ENCODE measurements around the gene CD207.
"Not testable (repeated sequence)": the region's sequence is repeated elsewhere in the genome, so short reads cannot be mapped to it uniquely, and the experiment has no call there.

CD207 gene

GRCh38 chr2:70801607-70802263 lies 33.9 kb downstream of the CD207 start:
- peaks cover 8% of the 10 kb centered on the region for H3K27me3 Mint-ChIP-seq
- H3K27ac Mint-ChIP-seq (ENCODE audit: low read depth), result no peak overlapping the region
- DNase-seq (ENCODE audit: low spot score in 2 of 2) (no peak), ATAC-seq (replicated peaks; ENCODE audit: extremely low read depth, poor library complexity, severe bottlenecking) (no peak)
- H3K4me1 Mint-ChIP-seq, result no peaks in the 10 kb centered on the region
- no peaks in the 10 kb centered on the region for H3K36me3 Mint-ChIP-seq (ENCODE audit: insufficient read depth)
- peaks cover 7% of the 10 kb centered on the region for H3K9me3 Mint-ChIP-seq
- no peak overlapping the region for H3K4me3 Mint-ChIP-seq

- ATAC-seq (replicated peaks; ENCODE audit: extremely low read depth, poor library complexity, severe bottlenecking), result no peak
- Mint-ChIP-seq H3K27me3 (peaks cover 8% of the 10 kb centered on the region), H3K36me3 (ENCODE audit: insufficient read depth) (no peaks in the 10 kb centered on the region), H3K4me3 (no peak overlapping the region), H3K9me3 (peaks cover 7% of the 10 kb centered on the region), H3K4me1 (no peaks in the 10 kb centered on the region), H3K27ac (ENCODE audit: low read depth) (no peak overlapping the region)
- no peak for DNase-seq (ENCODE audit: low spot score in 2 of 2)
Observed at GRCh38 chr2:70799706-70800105, 35.9 kb downstream of the CD207 start.

GRCh38 chr2:70797996-70798395 lies 37.6 kb downstream of the CD207 start:
- H3K27ac Mint-ChIP-seq (ENCODE audit: low read depth); H3K4me1 Mint-ChIP-seq; H3K36me3 Mint-ChIP-seq (ENCODE audit: insufficient read depth); ATAC-seq (replicated peaks; ENCODE audit: extremely low read depth, poor library complexity, severe bottlenecking); H3K27me3 Mint-ChIP-seq; H3K4me3 Mint-ChIP-seq; H3K9me3 Mint-ChIP-seq; DNase-seq (ENCODE audit: low spot score in 2 of 2): not testable (repeated sequence)

GRCh38 chr2:70797506-70797905 lies 38.1 kb downstream of the CD207 start:
- DNase-seq (ENCODE audit: low spot score in 2 of 2) (no peak), ATAC-seq (replicated peaks; ENCODE audit: extremely low read depth, poor library complexity, severe bottlenecking) (no peak)
- Mint-ChIP-seq H3K9me3 (peaks cover 7% of the 10 kb centered on the region), H3K4me1 (no peaks in the 10 kb centered on the region), H3K36me3 (ENCODE audit: insufficient read depth) (no peaks in the 10 kb centered on the region), H3K4me3 (no peak overlapping the region), H3K27me3 (peaks cover 8% of the 10 kb centered on the region), H3K27ac (ENCODE audit: low read depth) (no peak overlapping the region)

GRCh38 chr2:70796262-70796661 lies 39.4 kb downstream of the CD207 start:
- Mint-ChIP-seq H3K4me3 (no peak overlapping the region), H3K4me1 (no peaks in the 10 kb centered on the region), H3K9me3 (peaks cover 7% of the 10 kb centered on the region), H3K36me3 (ENCODE audit: insufficient read depth) (no peaks in the 10 kb centered on the region), H3K27ac (ENCODE audit: low read depth) (no peak overlapping the region), H3K27me3 (peaks cover 18% of the 10 kb centered on the region)
- DNase-seq (ENCODE audit: low spot score in 2 of 2) (no peak), ATAC-seq (replicated peaks; ENCODE audit: extremely low read depth, poor library complexity, severe bottlenecking) (no peak)

- Mint-ChIP-seq H3K4me3 (no peak overlapping the region), H3K27ac (ENCODE audit: low read depth) (no peak overlapping the region), H3K9me3 (peaks cover 7% of the 10 kb centered on the region), H3K27me3 (peaks cover 25% of the 10 kb centered on the region), H3K36me3 (ENCODE audit: insufficient read depth) (no peaks in the 10 kb centered on the region), H3K4me1 (no peaks in the 10 kb centered on the region)
- no peak for DNase-seq (ENCODE audit: low spot score in 2 of 2)
- ATAC-seq (replicated peaks; ENCODE audit: extremely low read depth, poor library complexity, severe bottlenecking), result no peak
Observed at GRCh38 chr2:70795164-70795995, 40.2 kb downstream of the CD207 start.

GRCh38 chr2:70793450-70793849 lies 42.2 kb downstream of the CD207 start:
- no peak overlapping the region for H3K27ac Mint-ChIP-seq (ENCODE audit: low read depth)
- no peak overlapping the region for H3K4me3 Mint-ChIP-seq
- H3K4me1 Mint-ChIP-seq, result peaks cover 7% of the 10 kb centered on the region
- ATAC-seq (replicated peaks; ENCODE audit: extremely low read depth, poor library complexity, severe bottlenecking), result no peak
- H3K27me3 Mint-ChIP-seq, result peaks cover 31% of the 10 kb centered on the region
- H3K36me3 Mint-ChIP-seq (ENCODE audit: insufficient read depth), result no peaks in the 10 kb centered on the region
- no peak for DNase-seq (ENCODE audit: low spot score in 2 of 2)
- no peaks in the 10 kb centered on the region for H3K9me3 Mint-ChIP-seq

GRCh38 chr2:70790136-70790828 lies 45.3 kb downstream of the CD207 start, which contains the start of gene FIGLA:
FIGLA (minus strand) TSS chr2:70790643; CDS start chr2:70790638, 5 bp downstream.
- Mint-ChIP-seq H3K27me3 (peaks cover 55% of the 10 kb centered on the region), H3K4me3 (peak within 1 kb of the TSS; percentile 67), H3K36me3 (ENCODE audit: insufficient read depth) (no peaks in the 10 kb centered on the region), H3K9me3 (no peaks in the 10 kb centered on the region), H3K27ac (ENCODE audit: low read depth) (no peak within 1 kb of the TSS), H3K4me1 (peaks cover 7% of the 10 kb centered on the region)
- no peak for DNase-seq (ENCODE audit: low spot score in 2 of 2)
- no peak for ATAC-seq (replicated peaks; ENCODE audit: extremely low read depth, poor library complexity, severe bottlenecking)

GRCh38 chr2:70789304-70790135 lies 46.1 kb downstream of the CD207 start:
- peaks cover 7% of the 10 kb centered on the region for H3K4me1 Mint-ChIP-seq
- no peaks in the 10 kb centered on the region for H3K9me3 Mint-ChIP-seq
- no peak overlapping the region for H3K27ac Mint-ChIP-seq (ENCODE audit: low read depth)
- DNase-seq (ENCODE audit: low spot score in 2 of 2) (peak; percentile 28 to 39), ATAC-seq (replicated peaks; ENCODE audit: extremely low read depth, poor library complexity, severe bottlenecking) (peak; percentile 58)
- peaks cover 55% of the 10 kb centered on the region for H3K27me3 Mint-ChIP-seq
- peak overlapping the region; percentile 67 for H3K4me3 Mint-ChIP-seq
- H3K36me3 Mint-ChIP-seq (ENCODE audit: insufficient read depth), result no peaks in the 10 kb centered on the region

- no peaks in the 10 kb centered on the region for H3K9me3 Mint-ChIP-seq
- DNase-seq (ENCODE audit: low spot score in 2 of 2) (no peak), ATAC-seq (replicated peaks; ENCODE audit: extremely low read depth, poor library complexity, severe bottlenecking) (no peak)
- no peaks in the 10 kb centered on the region for H3K36me3 Mint-ChIP-seq (ENCODE audit: insufficient read depth)
- no peak overlapping the region for H3K27ac Mint-ChIP-seq (ENCODE audit: low read depth)
- H3K4me1 Mint-ChIP-seq, result peaks cover 7% of the 10 kb centered on the region
- H3K4me3 Mint-ChIP-seq, result no peak overlapping the region
- peaks cover 44% of the 10 kb centered on the region for H3K27me3 Mint-ChIP-seq
Observed at GRCh38 chr2:70785137-70785911, 50.3 kb downstream of the CD207 start.

GRCh38 chr2:70784320-70784719 lies 51.3 kb downstream of the CD207 start:
- no peaks in the 10 kb centered on the region for H3K36me3 Mint-ChIP-seq (ENCODE audit: insufficient read depth)
- no peaks in the 10 kb centered on the region for H3K9me3 Mint-ChIP-seq
- peaks cover 46% of the 10 kb centered on the region for H3K27me3 Mint-ChIP-seq
- H3K27ac Mint-ChIP-seq (ENCODE audit: low read depth), result no peak overlapping the region
- DNase-seq (ENCODE audit: low spot score in 2 of 2), result no peak
- peaks cover 1% of the 10 kb centered on the region for H3K4me1 Mint-ChIP-seq
- H3K4me3 Mint-ChIP-seq, result no peak overlapping the region
- no peak for ATAC-seq (replicated peaks; ENCODE audit: extremely low read depth, poor library complexity, severe bottlenecking)

All from central memory CD8-positive, alpha-beta T cell (primary cell).